HFF-Myc (cell line): ENCODE measurements around the gene SLC19A2.

Experiments used
- DNase-seq: peaks from one replicate; pipeline ENCODE4 v3.0.0-alpha.2; 2011; ENCODE audit warnings: low read depth; ENCODE audit errors: extremely low read depth
- H3K4me3 ChIP-seq: replicated peaks from 2 replicates; pipeline ENCODE4 v1.5.1; 2011; ENCODE audit warnings: low read depth, mild to moderate bottlenecking, control low read depth, low read length
- CTCF ChIP-seq: IDR thresholded peaks from 2 replicates; pipeline ENCODE4 v1.5.1; 2012; ENCODE audit warnings: mild to moderate bottlenecking, low read depth, low read length, control low read depth; ENCODE audit errors: missing control alignments

SLC19A2 gene

DNA sequence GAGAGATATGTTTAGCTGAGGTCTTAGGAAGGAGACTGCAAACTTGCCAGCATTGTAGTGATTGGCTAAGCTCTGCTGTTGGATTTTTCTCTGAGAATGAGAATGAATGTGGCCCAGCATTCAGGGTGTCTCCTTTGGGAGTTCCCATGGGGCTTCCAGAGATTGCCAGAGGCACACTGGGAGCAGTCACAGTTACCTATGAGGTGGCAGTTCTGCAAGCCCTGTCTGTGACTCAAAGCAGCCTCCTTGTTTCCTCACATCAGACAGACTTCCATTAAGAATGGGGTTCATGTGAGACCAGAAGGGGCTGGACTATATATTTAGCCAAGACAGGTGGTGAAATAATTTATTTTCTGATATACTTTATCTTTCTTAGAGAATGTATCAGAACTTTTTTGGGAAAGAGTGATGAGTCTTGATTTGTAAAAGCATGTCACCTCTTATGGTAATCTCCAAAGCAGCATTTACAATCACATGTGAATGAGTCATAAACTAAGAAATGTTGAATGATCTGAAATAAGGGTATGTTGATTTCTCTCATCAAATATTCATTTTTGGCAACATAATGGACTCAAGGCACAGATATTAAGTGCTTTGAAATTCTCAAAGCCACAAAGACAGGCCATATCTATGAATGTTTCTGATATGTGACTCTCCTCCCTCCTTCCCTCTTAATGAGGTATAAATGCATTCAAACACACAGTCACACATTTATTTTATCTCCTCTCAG, 9.5 kb upstream of the SLC19A2 start:
- no peak overlapping the region for H3K4me3 ChIP-seq
- TF ChIP-seq CTCF = no peak
- no peak for DNase-seq

GRCh38 chr1:169494343-169494742, 8.6 kb upstream of the SLC19A2 start:
- no peak overlapping the region for H3K4me3 ChIP-seq
- TF ChIP-seq CTCF = no peak
- DNase-seq = no peak

DNA sequence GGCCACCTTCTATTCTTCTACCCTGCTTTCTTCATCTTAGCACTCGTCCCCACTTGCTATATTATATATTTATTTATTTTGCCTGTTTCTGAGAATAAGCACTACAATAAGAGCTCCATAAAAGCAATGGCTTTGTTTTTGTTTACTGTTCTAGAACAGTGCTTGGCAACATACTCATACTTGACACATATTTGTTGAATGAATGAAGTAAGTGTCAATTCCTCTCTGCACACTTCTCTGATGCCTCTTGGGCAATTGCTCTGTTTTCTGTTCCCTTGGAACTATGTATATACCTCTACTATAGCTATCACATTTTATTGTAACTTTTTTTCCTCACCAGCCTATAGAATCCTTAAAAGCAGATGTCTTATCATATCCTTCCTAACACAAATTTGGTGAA, 7.5 kb upstream of the SLC19A2 start:
- no peak for DNase-seq
- no peak for TF ChIP-seq CTCF
- H3K4me3 ChIP-seq = no peak overlapping the region

- TF ChIP-seq CTCF = no peak
- no peak overlapping the region for H3K4me3 ChIP-seq
- no peak for DNase-seq
Measured at GRCh38 chr1:169491845-169492281, 6.1 kb upstream of the SLC19A2 start.

DNA sequence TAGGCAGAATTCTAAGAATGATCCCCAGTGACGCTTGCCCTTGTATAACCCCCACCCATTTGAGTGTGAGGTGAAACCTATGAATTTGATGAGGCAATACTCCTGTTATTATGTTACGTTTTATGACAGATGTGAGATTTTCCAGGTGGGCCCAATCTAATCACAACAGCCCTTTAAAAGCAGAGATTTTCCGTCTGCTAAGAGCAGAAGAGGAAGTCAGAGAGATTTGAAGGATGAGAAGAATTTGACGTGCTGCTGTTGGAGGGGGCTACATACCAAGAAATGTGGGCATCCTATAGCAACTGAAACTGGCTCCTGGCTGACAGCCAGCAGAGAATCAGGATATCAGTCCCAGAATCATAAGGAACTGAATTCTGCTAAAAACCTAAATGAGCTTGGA, 2.4 kb upstream of the SLC19A2 start:
- H3K4me3 ChIP-seq = no peak overlapping the region
- TF ChIP-seq CTCF = no peak
- no peak for DNase-seq

DNA sequence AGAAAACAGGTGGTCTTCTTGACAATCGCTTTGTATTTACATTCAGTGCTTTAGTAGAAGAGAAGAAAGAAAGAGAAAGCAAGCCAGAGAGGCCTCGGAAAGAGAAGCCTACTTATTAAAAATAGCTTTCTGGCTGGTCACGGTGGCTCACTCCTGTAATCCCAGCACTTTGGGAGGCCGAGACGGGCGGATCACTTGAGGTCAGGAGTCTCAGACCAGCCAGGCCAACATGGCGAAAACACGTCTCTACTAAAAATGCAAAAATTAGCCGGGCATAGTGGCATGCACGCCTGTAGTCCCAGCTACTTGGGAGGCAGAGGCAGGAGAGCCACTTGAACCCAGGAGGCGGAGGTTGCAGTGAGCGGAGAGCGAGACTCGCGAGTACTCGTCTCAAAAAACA, 1.8 kb upstream of the SLC19A2 start:
- no peak for TF ChIP-seq CTCF
- H3K4me3 ChIP-seq = no peak overlapping the region
- no peak for DNase-seq

- no peak for TF ChIP-seq CTCF
- DNase-seq = no peak
- H3K4me3 ChIP-seq = no peak overlapping the region
Measured at GRCh38 chr1:169487133-169487532, 1.4 kb upstream of the SLC19A2 start.
